Neural cell (in vitro differentiated cells): Measurements from ENCODE around the gene SOAT1. TPM values are rescaled to one million over a fixed set of nuclear protein-coding genes. Genes with fewer than 3 reads are reported as not detected.

Experiments used
- H2AFZ ChIP-seq: fragments of 200-600, 300-800 bp; sonication (generic), shearing (Covaris generic); 2 replicates; pipeline ENCODE4 v1.6.0; 2014; ENCODE audit warnings: low read depth, mild to moderate bottlenecking, antibody characterized with exemption, low read length, moderate library complexity
- H3F3A ChIP-seq: fragments of 200-600 bp; shearing (Covaris generic); 2 replicates; pipeline ENCODE4 v1.6.1; 2016; ENCODE audit warnings: mild to moderate bottlenecking, moderate library complexity, mixed read lengths, antibody characterized with exemption, low read length; ENCODE audit not compliant: insufficient read depth, poor library complexity, severe bottlenecking
- H3K27ac ChIP-seq: fragments of 200-600, 300-800 bp; sonication (generic), shearing (Covaris generic); 2 replicates; pipeline ENCODE4 v1.5.1; 2014; ENCODE audit warnings: mild to moderate bottlenecking, low read length, moderate library complexity
- H3K27me3 ChIP-seq: fragments of 300-800, 200-600 bp; sonication (generic), shearing (Covaris generic); 2 replicates; pipeline ENCODE4 v1.6.0; 2014; ENCODE audit warnings: mild to moderate bottlenecking, low read depth, low read length, moderate library complexity; ENCODE audit not compliant: insufficient read depth
- H3K36me3 ChIP-seq: fragments of 300-800, 200-600 bp; sonication (generic), shearing (Covaris generic); 2 replicates; pipeline ENCODE4 v1.5.1; 2014; ENCODE audit warnings: mild to moderate bottlenecking, antibody characterized with exemption, low read length, moderate library complexity; ENCODE audit not compliant: insufficient read depth
- H3K4me2 ChIP-seq: fragments of 300-800, 200-600 bp; sonication (generic), shearing (Covaris generic); 2 replicates; pipeline ENCODE4 v1.6.0; 2014; ENCODE audit warnings: mild to moderate bottlenecking, low read length
- H3K4me3 ChIP-seq: fragments of 300-800, 200-600 bp; sonication (generic), shearing (Covaris generic); 2 replicates; pipeline ENCODE4 v1.5.1; 2014; ENCODE audit warnings: mild to moderate bottlenecking, low read length, moderate library complexity
- H3K79me2 ChIP-seq: fragments of 200-600 bp; shearing (Covaris generic); replicated peaks from 2 replicates; pipeline ENCODE4 v1.6.0; 2014; ENCODE audit warnings: mild to moderate bottlenecking, low read length, moderate library complexity; ENCODE audit not compliant: insufficient read depth
- H3K9ac ChIP-seq: fragments of 300-800, 200-600 bp; sonication (generic), shearing (Covaris generic); 2 replicates; pipeline ENCODE4 v1.6.1; 2016; ENCODE audit warnings: mild to moderate bottlenecking, low read length, mixed read lengths
- H3K9me2 ChIP-seq: fragments of 200-600 bp; shearing (Covaris generic); 2 replicates; pipeline ENCODE4 v1.6.1; 2016; ENCODE audit warnings: mild to moderate bottlenecking, low read length, mixed read lengths; ENCODE audit not compliant: insufficient read depth
- H3K9me3 ChIP-seq: fragments of 200-600, 300-800 bp; sonication (generic), shearing (Covaris generic); 2 replicates; pipeline ENCODE4 v1.6.1; 2016; ENCODE audit warnings: mild to moderate bottlenecking, mixed run types, low read length, moderate library complexity, mixed read lengths
- H4K20me1 ChIP-seq: fragments of 200-600 bp; shearing (Covaris generic); 2 replicates; pipeline ENCODE4 v1.6.1; 2016; ENCODE audit warnings: mild to moderate bottlenecking, mixed run types; ENCODE audit not compliant: insufficient read depth
- EP300 ChIP-seq: fragments of 450-650 bp; conservative IDR thresholded peaks from 2 replicates; pipeline ENCODE4 v1.6.1; 2014; ENCODE audit warnings: antibody characterized with exemption, mild to moderate bottlenecking, moderate library complexity; ENCODE audit not compliant: poor library complexity, severe bottlenecking
- EZH2 ChIP-seq: fragments of 200-600, 300-800 bp; shearing (Covaris generic), sonication (generic); IDR thresholded peaks from 2 replicates; pipeline ENCODE4 v1.6.1; 2014; ENCODE audit warnings: antibody characterized with exemption, low read length, borderline replicate concordance, mild to moderate bottlenecking; ENCODE audit not compliant: insufficient read depth, poor library complexity, severe bottlenecking
- MXI1 ChIP-seq: fragments of 450-650 bp; conservative IDR thresholded peaks from 2 replicates; pipeline ENCODE4 v1.6.1; 2014; ENCODE audit warnings: antibody characterized with exemption, mild to moderate bottlenecking; ENCODE audit not compliant: poor library complexity, severe bottlenecking
- POLR2AphosphoS5 ChIP-seq: IDR thresholded peaks from 2 replicates; pipeline ENCODE4 v1.6.1; 2012
- RAD21 ChIP-seq: fragments of 450-650 bp; conservative IDR thresholded peaks from 2 replicates; pipeline ENCODE4 v1.6.1; 2014; ENCODE audit warnings: antibody characterized with exemption, mild to moderate bottlenecking, moderate library complexity
- SMC3 ChIP-seq: fragments of 450-650 bp; conservative IDR thresholded peaks from 2 replicates; pipeline ENCODE4 v1.6.1; 2014; ENCODE audit warnings: antibody characterized with exemption, mild to moderate bottlenecking, moderate library complexity; ENCODE audit not compliant: poor library complexity
- TAF1 ChIP-seq: IDR thresholded peaks from 2 replicates; pipeline ENCODE4 v1.6.1; 2012; ENCODE audit warnings: low read depth
- polyA plus RNA-seq: library from polyadenylated mRNA; depleted of rRNA; stranded (reverse); fragments of >200 nt; gene quantifications from 2 replicates; pipeline ENCODE4 v1.2.3, GENCODE V29; 2014
- TF ChIP-seq, protein P1 (sequence below): IDR thresholded peaks from 2 replicates; pipeline ENCODE4 v1.6.1; 2012; ENCODE audit warnings: borderline replicate concordance
- TF ChIP-seq, protein P2 (sequence below): fragments of 450-650 bp; IDR thresholded peaks from 2 replicates; pipeline ENCODE4 v1.5.1; 2014; ENCODE audit warnings: antibody characterized with exemption, mild to moderate bottlenecking, moderate library complexity; ENCODE audit not compliant: poor library complexity, severe bottlenecking

SOAT1 gene
- polyA plus RNA-seq, 1 donor from 2014 or later = 5.7 TPM

GRCh38 chr1:179342740-179343404, 49.3 kb downstream of the SOAT1 start:
- Histone ChIP-seq H3K4me3 (no peak overlapping the region), H3K9me2 (no peaks in the 10 kb centered on the region), H3K79me2 (no peaks in the 10 kb centered on the region), H3K4me2 (no peak overlapping the region), H3K27me3 (no peaks in the 10 kb centered on the region), H3K9ac (no peak overlapping the region), H3K27ac (no peak overlapping the region), H3F3A (no peaks in the 10 kb centered on the region), H3K36me3 (no peaks in the 10 kb centered on the region), H3K9me3 (no peaks in the 10 kb centered on the region), H4K20me1 (no peaks in the 10 kb centered on the region), H2AFZ (no peak overlapping the region)
- TF ChIP-seq EZH2 (no peak), RAD21 (no peak)

DNA sequence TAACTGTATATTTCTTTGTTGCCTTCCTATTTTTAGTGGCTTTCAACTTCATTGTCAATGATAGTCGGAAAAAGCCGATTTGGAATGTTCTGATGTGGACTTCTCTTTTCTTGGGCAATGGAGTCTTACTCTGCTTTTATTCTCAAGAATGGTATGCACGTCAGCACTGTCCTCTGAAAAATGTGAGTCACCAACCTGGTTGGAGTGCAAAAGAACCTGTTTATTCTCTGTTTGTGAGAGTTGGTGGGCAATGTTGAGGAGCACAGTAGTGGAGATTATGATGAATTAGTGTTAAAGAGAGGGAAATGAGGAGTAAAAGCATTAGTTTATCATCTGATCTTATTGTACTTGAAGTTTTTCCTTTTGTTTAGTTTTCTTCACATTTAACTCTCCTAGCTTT, 57.7 kb downstream of the SOAT1 start:
- H3K36me3 ChIP-seq = no peaks in the 10 kb centered on the region
- no peak for TF ChIP-seq SMC3
- TF ChIP-seq MXI1 = no peak
- no peak for TF ChIP-seq TAF1
- TF ChIP-seq EP300 = no peak
- no peak for TF ChIP-seq EZH2
- TF ChIP-seq, protein P1, sequence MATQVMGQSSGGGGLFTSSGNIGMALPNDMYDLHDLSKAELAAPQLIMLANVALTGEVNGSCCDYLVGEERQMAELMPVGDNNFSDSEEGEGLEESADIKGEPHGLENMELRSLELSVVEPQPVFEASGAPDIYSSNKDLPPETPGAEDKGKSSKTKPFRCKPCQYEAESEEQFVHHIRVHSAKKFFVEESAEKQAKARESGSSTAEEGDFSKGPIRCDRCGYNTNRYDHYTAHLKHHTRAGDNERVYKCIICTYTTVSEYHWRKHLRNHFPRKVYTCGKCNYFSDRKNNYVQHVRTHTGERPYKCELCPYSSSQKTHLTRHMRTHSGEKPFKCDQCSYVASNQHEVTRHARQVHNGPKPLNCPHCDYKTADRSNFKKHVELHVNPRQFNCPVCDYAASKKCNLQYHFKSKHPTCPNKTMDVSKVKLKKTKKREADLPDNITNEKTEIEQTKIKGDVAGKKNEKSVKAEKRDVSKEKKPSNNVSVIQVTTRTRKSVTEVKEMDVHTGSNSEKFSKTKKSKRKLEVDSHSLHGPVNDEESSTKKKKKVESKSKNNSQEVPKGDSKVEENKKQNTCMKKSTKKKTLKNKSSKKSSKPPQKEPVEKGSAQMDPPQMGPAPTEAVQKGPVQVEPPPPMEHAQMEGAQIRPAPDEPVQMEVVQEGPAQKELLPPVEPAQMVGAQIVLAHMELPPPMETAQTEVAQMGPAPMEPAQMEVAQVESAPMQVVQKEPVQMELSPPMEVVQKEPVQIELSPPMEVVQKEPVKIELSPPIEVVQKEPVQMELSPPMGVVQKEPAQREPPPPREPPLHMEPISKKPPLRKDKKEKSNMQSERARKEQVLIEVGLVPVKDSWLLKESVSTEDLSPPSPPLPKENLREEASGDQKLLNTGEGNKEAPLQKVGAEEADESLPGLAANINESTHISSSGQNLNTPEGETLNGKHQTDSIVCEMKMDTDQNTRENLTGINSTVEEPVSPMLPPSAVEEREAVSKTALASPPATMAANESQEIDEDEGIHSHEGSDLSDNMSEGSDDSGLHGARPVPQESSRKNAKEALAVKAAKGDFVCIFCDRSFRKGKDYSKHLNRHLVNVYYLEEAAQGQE = no peak
- no peak for TF ChIP-seq RAD21
- no peak for TF ChIP-seq POLR2AphosphoS5
- TF ChIP-seq, protein P2, sequence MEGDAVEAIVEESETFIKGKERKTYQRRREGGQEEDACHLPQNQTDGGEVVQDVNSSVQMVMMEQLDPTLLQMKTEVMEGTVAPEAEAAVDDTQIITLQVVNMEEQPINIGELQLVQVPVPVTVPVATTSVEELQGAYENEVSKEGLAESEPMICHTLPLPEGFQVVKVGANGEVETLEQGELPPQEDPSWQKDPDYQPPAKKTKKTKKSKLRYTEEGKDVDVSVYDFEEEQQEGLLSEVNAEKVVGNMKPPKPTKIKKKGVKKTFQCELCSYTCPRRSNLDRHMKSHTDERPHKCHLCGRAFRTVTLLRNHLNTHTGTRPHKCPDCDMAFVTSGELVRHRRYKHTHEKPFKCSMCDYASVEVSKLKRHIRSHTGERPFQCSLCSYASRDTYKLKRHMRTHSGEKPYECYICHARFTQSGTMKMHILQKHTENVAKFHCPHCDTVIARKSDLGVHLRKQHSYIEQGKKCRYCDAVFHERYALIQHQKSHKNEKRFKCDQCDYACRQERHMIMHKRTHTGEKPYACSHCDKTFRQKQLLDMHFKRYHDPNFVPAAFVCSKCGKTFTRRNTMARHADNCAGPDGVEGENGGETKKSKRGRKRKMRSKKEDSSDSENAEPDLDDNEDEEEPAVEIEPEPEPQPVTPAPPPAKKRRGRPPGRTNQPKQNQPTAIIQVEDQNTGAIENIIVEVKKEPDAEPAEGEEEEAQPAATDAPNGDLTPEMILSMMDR = no peak
- no peak overlapping the region for H3K27ac ChIP-seq
- no peak overlapping the region for H3K4me2 ChIP-seq
- no peaks in the 10 kb centered on the region for H3F3A ChIP-seq
- no peak overlapping the region for H3K4me3 ChIP-seq
- no peak overlapping the region for H2AFZ ChIP-seq
- no peaks in the 10 kb centered on the region for H3K9me3 ChIP-seq
- H3K79me2 ChIP-seq = no peaks in the 10 kb centered on the region
- no peak overlapping the region for H3K9ac ChIP-seq
- no peaks in the 10 kb centered on the region for H4K20me1 ChIP-seq
- no peaks in the 10 kb centered on the region for H3K27me3 ChIP-seq
- H3K9me2 ChIP-seq = no peaks in the 10 kb centered on the region
